Measurements from ENCODE around the gene KRT74. TPM values are rescaled to one million over a fixed set of nuclear protein-coding genes. Genes with fewer than 3 reads are reported as not detected.
A peak's percentile ranks its signal among the peaks of the same experiment; 100 is the strongest.

KRT74 gene
- total RNA-seq, 4 donors from 2014 or later, result not detected

GRCh38 chr12:52522346-52523011, 51.2 kb downstream of the KRT74 start:
- no peak for TF ChIP-seq POLR2A (IDR thresholded peaks at IDR 0.05)
- TF ChIP-seq EP300 (IDR thresholded peaks at IDR 0.05), result no peak
- TF ChIP-seq CTCF (IDR thresholded peaks at IDR 0.05), result no peak
- H3K9me3 ChIP-seq, result no peaks in the 10 kb centered on the region
- no peaks in the 10 kb centered on the region for H3K27me3 ChIP-seq
- no peak overlapping the region for H3K27ac ChIP-seq
- H3K4me1 ChIP-seq, result peaks cover 0 to 5% (median 0%) of the 10 kb centered on the region in 4 donors
- H3K36me3 ChIP-seq, result no peaks in the 10 kb centered on the region
- DNase-seq (ENCODE audit: low spot score in 2 of 2), result no peak
- WGBS, 2 donors, result 61 to 64% methylated on average over 8 to 10 of the region's 10 CpGs
- no peak overlapping the region for H3K4me3 ChIP-seq

- H3K4me3 ChIP-seq, result no peak overlapping the region
- no peaks in the 10 kb centered on the region for H3K9me3 ChIP-seq
- TF ChIP-seq CTCF (IDR thresholded peaks at IDR 0.05), result no peak
- TF ChIP-seq EP300 (IDR thresholded peaks at IDR 0.05), result no peak
- TF ChIP-seq POLR2A (IDR thresholded peaks at IDR 0.05), result no peak
- H3K27ac ChIP-seq, result peak overlapping the region in 2 of 4 donors; percentile 46 to 64
- H3K36me3 ChIP-seq, result no peaks in the 10 kb centered on the region
- WGBS, 2 donors, result 74 to 76% methylated on average over 10 of the region's 10 CpGs
- H3K4me1 ChIP-seq, result peaks cover 0 to 5% (median 0%) of the 10 kb centered on the region in 4 donors
- no peaks in the 10 kb centered on the region for H3K27me3 ChIP-seq
- DNase-seq (ENCODE audit: low spot score in 2 of 2), result no peak
Observed at GRCh38 chr12:52521568-52522266, 51.9 kb downstream of the KRT74 start.

- Histone ChIP-seq H3K4me1 (peaks cover 0 to 5% (median 0%) of the 10 kb centered on the region in 4 donors), H3K36me3 (no peaks in the 10 kb centered on the region), H3K27ac (peak overlapping the region in 2 of 4 donors; percentile 46 to 64), H3K9me3 (no peaks in the 10 kb centered on the region), H3K27me3 (no peaks in the 10 kb centered on the region), H3K4me3 (no peak overlapping the region)
- 66 to 83% methylated on average over 10 of the region's 10 CpGs for WGBS, 2 donors
- DNase-seq (ENCODE audit: low spot score in 2 of 2), result no peak
- no peak for TF ChIP-seq POLR2A (IDR thresholded peaks at IDR 0.05)
- TF ChIP-seq EP300 (IDR thresholded peaks at IDR 0.05), result no peak
- no peak for TF ChIP-seq CTCF (IDR thresholded peaks at IDR 0.05)
Observed at GRCh38 chr12:52521175-52521567, 52.5 kb downstream of the KRT74 start.

GRCh38 chr12:52519826-52520662, 53.6 kb downstream of the KRT74 start, which contains the start of gene KRT5:
TSS of gene KRT5 (minus strand) at chr12:52520394. CDS start at chr12:52520296, 98 bp downstream.
- DNase-seq (ENCODE audit: low spot score in 2 of 2), result no peak
- Histone ChIP-seq H3K27me3 (no peaks in the 10 kb centered on the region), H3K27ac (no peak within 1 kb of the TSS), H3K4me1 (peaks cover 0 to 5% (median 0%) of the 10 kb centered on the region in 4 donors), H3K36me3 (no peaks in the 10 kb centered on the region), H3K4me3 (no peak within 1 kb of the TSS), H3K9me3 (no peaks in the 10 kb centered on the region)
- WGBS, 2 donors, result 86 to 89% methylated on average over 21 to 29 of the region's 29 CpGs
- TF ChIP-seq POLR2A (IDR thresholded peaks at IDR 0.05) (no peak), EP300 (IDR thresholded peaks at IDR 0.05) (no peak), CTCF (IDR thresholded peaks at IDR 0.05) (no peak)
